Measurements from ENCODE around the gene P2RX5. TPM values are rescaled to one million over a fixed set of nuclear protein-coding genes. Genes with fewer than 3 reads are reported as not detected.

The P2RX5 gene
- total RNA-seq, 2 experiments from 2014 or later: 17.2 to 19.0 TPM

GRCh38 chr17:3685174-3685573 is 10.8 kb downstream of the P2RX5 start:
- Mint-ChIP-seq H3K4me1 (peaks cover 6% of the 10 kb centered on the region), H3K36me3 (no peaks in the 10 kb centered on the region), H3K9me3 (no peaks in the 10 kb centered on the region), H3K4me3 (no peak overlapping the region), H3K27ac (no peak overlapping the region), H3K27me3 (no peaks in the 10 kb centered on the region)
- no peak for DNase-seq
- POLR2A ChIA-PET: no interaction called here
- no peak for ATAC-seq (ENCODE audit: low read depth)

GRCh38 chr17:3683054-3683511 is 12.9 kb downstream of the P2RX5 start:
- Mint-ChIP-seq H3K36me3 (no peaks in the 10 kb centered on the region), H3K4me3 (no peak overlapping the region), H3K27me3 (no peaks in the 10 kb centered on the region), H3K9me3 (no peaks in the 10 kb centered on the region), H3K4me1 (peaks cover 6% of the 10 kb centered on the region), H3K27ac (no peak overlapping the region)
- DNase-seq: peak; percentile 62
- POLR2A ChIA-PET: no interaction called here
- ATAC-seq (ENCODE audit: low read depth): peak; percentile 85

- Mint-ChIP-seq H3K4me3 (no peak overlapping the region), H3K36me3 (no peaks in the 10 kb centered on the region), H3K4me1 (peaks cover 6% of the 10 kb centered on the region), H3K9me3 (no peaks in the 10 kb centered on the region), H3K27ac (no peak overlapping the region), H3K27me3 (no peaks in the 10 kb centered on the region)
- no peak for ATAC-seq (ENCODE audit: low read depth)
- no peak for DNase-seq
- POLR2A ChIA-PET: no interaction called here
Observed at GRCh38 chr17:3682033-3682432, 13.9 kb downstream of the P2RX5 start.

- ATAC-seq (ENCODE audit: low read depth) (no peak), DNase-seq (no peak)
- Mint-ChIP-seq H3K9me3 (no peaks in the 10 kb centered on the region), H3K27me3 (no peaks in the 10 kb centered on the region), H3K4me3 (no peak overlapping the region), H3K36me3 (no peaks in the 10 kb centered on the region), H3K27ac (no peak overlapping the region), H3K4me1 (peaks cover 6% of the 10 kb centered on the region)
- POLR2A ChIA-PET: no interaction called here
Observed at GRCh38 chr17:3681565-3681964, 14.4 kb downstream of the P2RX5 start.

- H3K27ac Mint-ChIP-seq: no peak overlapping the region
- DNase-seq (no peak), ATAC-seq (ENCODE audit: low read depth) (no peak)
- H3K36me3 Mint-ChIP-seq: no peaks in the 10 kb centered on the region
- no peaks in the 10 kb centered on the region for H3K9me3 Mint-ChIP-seq
- POLR2A ChIA-PET: no interaction called here
- no peaks in the 10 kb centered on the region for H3K27me3 Mint-ChIP-seq
- no peak overlapping the region for H3K4me3 Mint-ChIP-seq
- H3K4me1 Mint-ChIP-seq: peaks cover 6% of the 10 kb centered on the region
Observed at GRCh38 chr17:3681057-3681456, 14.9 kb downstream of the P2RX5 start.

GRCh38 chr17:3679531-3680126 is 16.3 kb downstream of the P2RX5 start:
- H3K36me3 Mint-ChIP-seq: no peaks in the 10 kb centered on the region
- POLR2A ChIA-PET: no interaction called here

GRCh38 chr17:3678821-3679530 is 17.0 kb downstream of the P2RX5 start:
- Mint-ChIP-seq H3K4me3 (no peak overlapping the region), H3K36me3 (no peaks in the 10 kb centered on the region), H3K4me1 (peaks cover 6% of the 10 kb centered on the region), H3K27ac (no peak overlapping the region), H3K27me3 (no peaks in the 10 kb centered on the region), H3K9me3 (no peaks in the 10 kb centered on the region)
- POLR2A ChIA-PET: no interaction called here
- ATAC-seq (ENCODE audit: low read depth) (no peak), DNase-seq (no peak)

More at GRCh38 chr17:3679531-3680126, 16.3 kb downstream of the P2RX5 start:
- Mint-ChIP-seq H3K4me3 (no peak overlapping the region), H3K27ac (no peak overlapping the region), H3K9me3 (no peaks in the 10 kb centered on the region), H3K4me1 (peaks cover 6% of the 10 kb centered on the region), H3K27me3 (no peaks in the 10 kb centered on the region)
- no peak for DNase-seq
- no peak for ATAC-seq (ENCODE audit: low read depth)

- Mint-ChIP-seq H3K36me3 (no peaks in the 10 kb centered on the region), H3K4me1 (peaks cover 4% of the 10 kb centered on the region), H3K9me3 (no peaks in the 10 kb centered on the region), H3K27ac (no peak overlapping the region), H3K4me3 (no peak overlapping the region), H3K27me3 (no peaks in the 10 kb centered on the region)
- DNase-seq: no peak
- POLR2A ChIA-PET: interaction anchor here (1.6 kb wide), 1 partner anchor 9 kb away, joined by 4 read pairs; the partner anchor contains the start of gene EMC6
- ATAC-seq (ENCODE audit: low read depth): no peak
Observed at GRCh38 chr17:3678095-3678820, 17.7 kb downstream of the P2RX5 start.

GRCh38 chr17:3675886-3676285 is 20.1 kb downstream of the P2RX5 start:
- no peaks in the 10 kb centered on the region for H3K4me1 Mint-ChIP-seq
- H3K36me3 Mint-ChIP-seq: peaks cover 3% of the 10 kb centered on the region
- no peaks in the 10 kb centered on the region for H3K9me3 Mint-ChIP-seq
- POLR2A ChIA-PET: interaction anchor here (1.4 kb wide), 1 partner anchor 40 kb away, joined by 3 read pairs; the partner anchor contains the start of genes CTNS and SHPK
- no peak overlapping the region for H3K27ac Mint-ChIP-seq
- DNase-seq (no peak), ATAC-seq (ENCODE audit: low read depth) (no peak)
- H3K27me3 Mint-ChIP-seq: no peaks in the 10 kb centered on the region
- H3K4me3 Mint-ChIP-seq: no peak overlapping the region

- Mint-ChIP-seq H3K4me3 (no peak overlapping the region), H3K9me3 (no peaks in the 10 kb centered on the region), H3K27me3 (no peaks in the 10 kb centered on the region), H3K36me3 (peaks cover 3% of the 10 kb centered on the region), H3K27ac (no peak overlapping the region), H3K4me1 (peaks cover 8% of the 10 kb centered on the region)
- POLR2A ChIA-PET: no interaction called here
- DNase-seq: no peak
- ATAC-seq (ENCODE audit: low read depth): no peak
Observed at GRCh38 chr17:3672571-3672970, 23.4 kb downstream of the P2RX5 start.

- H3K27ac Mint-ChIP-seq: peak overlapping the region; percentile 79
- peaks cover 12% of the 10 kb centered on the region for H3K4me1 Mint-ChIP-seq
- ATAC-seq (ENCODE audit: low read depth) (no peak), DNase-seq (no peak)
- no peaks in the 10 kb centered on the region for H3K9me3 Mint-ChIP-seq
- H3K27me3 Mint-ChIP-seq: no peaks in the 10 kb centered on the region
- peak overlapping the region; percentile 92 for H3K4me3 Mint-ChIP-seq
- POLR2A ChIA-PET: interaction anchor here (0.7 to 1.0 kb wide), 3 partner anchors 34 to 248 kb away, joined by 3 to 8 read pairs (median 3); partner anchors contain the start of genes CTNS and SHPK
- peaks cover 3% of the 10 kb centered on the region for H3K36me3 Mint-ChIP-seq
Observed at GRCh38 chr17:3669548-3669947, 26.4 kb downstream of the P2RX5 start.

GRCh38 chr17:3669085-3669347 is 26.9 kb downstream of the P2RX5 start:
- ATAC-seq (ENCODE audit: low read depth): no peak
- POLR2A ChIA-PET: interaction anchor here (0.6 to 1.0 kb wide), 4 partner anchors 9 to 125 kb away, joined by 3 to 8 read pairs (median 4); partner anchors contain the start of genes CTNS and SHPK

GRCh38 chr17:3668279-3669084 is 27.5 kb downstream of the P2RX5 start, which contains the start of the genes EMC6 and TAX1BP3:
EMC6 (plus strand) TSS chr17:3668812; CDS start chr17:3669147, 335 bp downstream.
TAX1BP3 (minus strand) TSS chr17:3668578; CDS start chr17:3668526, 52 bp downstream.
- peak within 1 kb of the TSS; percentile 92 for H3K4me3 Mint-ChIP-seq
- peaks cover 12% of the 10 kb centered on the region for H3K4me1 Mint-ChIP-seq
- no peaks in the 10 kb centered on the region for H3K9me3 Mint-ChIP-seq
- H3K27ac Mint-ChIP-seq: peak within 1 kb of the TSS; percentile 79
- H3K27me3 Mint-ChIP-seq: no peaks in the 10 kb centered on the region
- POLR2A ChIA-PET: interaction anchor here (0.6 to 1.0 kb wide), 4 partner anchors 9 to 126 kb away, joined by 3 to 8 read pairs (median 4); partner anchors contain the start of genes CTNS and SHPK
- peak; percentile 100 for DNase-seq
- peaks cover 3% of the 10 kb centered on the region for H3K36me3 Mint-ChIP-seq
- peak; percentile 95 for ATAC-seq (ENCODE audit: low read depth)

More at GRCh38 chr17:3669085-3669347, 26.9 kb downstream of the P2RX5 start:
- no peak for DNase-seq
- no peaks in the 10 kb centered on the region for H3K27me3 Mint-ChIP-seq
- H3K27ac Mint-ChIP-seq: peak overlapping the region; percentile 79
- no peaks in the 10 kb centered on the region for H3K9me3 Mint-ChIP-seq
- peaks cover 3% of the 10 kb centered on the region for H3K36me3 Mint-ChIP-seq
- H3K4me1 Mint-ChIP-seq: peaks cover 12% of the 10 kb centered on the region
- H3K4me3 Mint-ChIP-seq: peak overlapping the region; percentile 92
